NCI-H128 (cell line): ENCODE data around the gene FOXP1.

ENCODE experiments used
- DNase-seq: peaks from one replicate; lab custom pipeline; 2025; ENCODE audit not compliant: unreplicated experiment; lab: John Stamatoyannopoulos, UW

The FOXP1 gene

DNA sequence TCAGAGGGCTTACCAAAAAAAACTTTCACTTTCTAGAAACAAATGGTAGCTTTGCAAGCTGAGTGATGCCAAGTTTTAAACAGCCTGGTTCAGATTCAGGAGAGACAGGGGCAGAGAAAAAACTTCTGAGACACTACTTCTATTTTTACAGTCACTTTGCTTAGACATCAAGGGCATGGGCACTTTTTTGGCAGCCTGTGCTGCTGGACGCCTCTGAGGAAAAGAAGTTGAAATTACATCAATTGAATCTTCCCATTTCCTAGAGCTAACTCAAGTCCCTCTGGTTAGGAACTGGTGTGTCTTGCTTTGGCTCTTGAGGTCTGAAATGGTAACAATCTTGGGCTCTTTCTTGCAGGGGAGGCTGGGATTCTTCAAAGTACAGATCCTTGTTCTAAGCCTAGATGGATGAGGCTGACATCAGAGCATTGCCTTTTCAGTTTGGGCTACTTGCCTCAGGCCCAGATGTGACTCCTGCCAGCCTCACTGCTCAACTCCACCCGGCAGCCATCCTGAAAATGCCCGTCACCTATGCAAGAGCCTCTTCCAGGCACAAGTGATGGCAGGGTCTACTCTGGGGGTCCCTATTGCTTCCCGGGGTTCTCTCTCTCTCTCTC is 357.5 kb downstream of the FOXP1 start:
- DNase-seq = no peak

DNA sequence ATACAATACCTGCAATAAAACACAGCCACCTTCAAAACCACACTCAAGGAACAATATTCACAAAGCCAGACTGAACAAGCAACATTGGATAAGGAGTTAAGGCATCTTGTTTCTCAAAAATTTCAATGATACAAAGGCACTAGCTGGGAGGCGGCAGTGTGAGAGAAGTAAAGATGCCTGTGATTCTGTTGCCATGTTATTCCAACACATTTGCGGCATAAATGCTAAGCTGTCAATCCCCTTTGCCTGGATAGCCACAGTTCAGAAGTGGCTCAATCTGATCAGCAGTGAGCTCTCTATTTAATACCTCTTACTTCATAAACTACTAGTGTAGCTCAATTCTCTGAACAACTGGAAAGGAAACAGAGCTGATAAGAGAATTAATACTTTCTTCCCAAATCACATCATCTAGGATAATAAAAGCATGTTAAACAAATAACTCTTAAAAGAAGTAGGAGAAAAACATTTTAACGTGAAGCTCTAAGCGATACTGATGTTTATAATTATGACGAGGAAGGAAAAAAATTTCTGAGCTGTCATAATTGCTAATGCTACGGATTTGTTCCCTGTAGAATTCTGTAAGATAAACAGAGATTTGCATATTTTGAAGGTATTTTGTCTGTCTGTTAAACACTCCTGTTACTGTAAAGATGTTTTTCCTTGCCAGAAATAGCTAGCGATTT is 358.4 kb downstream of the FOXP1 start:
- no peak for DNase-seq

DNA sequence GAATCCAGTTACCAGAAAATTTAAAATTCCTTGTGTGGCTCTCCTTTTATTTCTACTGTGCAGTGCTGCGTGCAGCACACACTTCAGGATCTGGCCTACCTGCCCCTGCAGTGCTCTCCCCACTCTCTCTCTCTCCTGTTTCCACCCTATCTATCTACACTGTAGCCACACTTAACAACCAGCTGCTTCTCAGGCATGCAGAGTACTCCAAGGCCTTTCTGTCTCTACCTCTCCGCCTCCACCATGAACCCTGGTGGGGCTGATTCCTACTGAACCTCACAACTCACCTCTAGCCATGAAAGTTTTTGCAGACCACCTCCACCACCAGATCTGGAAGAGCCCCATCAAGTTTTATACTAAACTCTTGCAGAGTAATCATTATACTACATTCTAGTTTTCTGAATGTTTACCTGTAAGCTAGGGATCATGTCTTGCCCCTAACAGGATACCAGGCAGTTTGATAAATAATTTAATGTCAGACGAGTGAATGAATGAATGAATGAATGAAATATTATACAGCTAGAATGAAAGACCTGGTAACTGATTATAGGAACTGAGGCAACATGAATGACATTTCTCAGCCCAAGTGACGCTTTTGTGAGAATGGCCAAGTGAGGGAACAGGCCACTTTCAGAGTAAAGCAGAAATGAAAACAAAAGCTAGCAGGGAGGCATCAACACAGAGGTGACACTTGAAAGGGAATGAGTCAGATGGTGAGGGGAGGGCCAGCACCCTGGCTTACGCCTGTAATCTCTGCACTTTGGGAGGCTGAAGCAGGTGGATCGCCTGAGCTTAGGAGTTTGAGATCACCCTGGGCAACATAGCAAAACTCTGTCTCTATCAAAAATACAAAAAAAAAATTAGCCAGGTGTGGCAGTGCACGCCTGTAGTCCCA is 363.5 kb downstream of the FOXP1 start:
- DNase-seq = no peak

DNA sequence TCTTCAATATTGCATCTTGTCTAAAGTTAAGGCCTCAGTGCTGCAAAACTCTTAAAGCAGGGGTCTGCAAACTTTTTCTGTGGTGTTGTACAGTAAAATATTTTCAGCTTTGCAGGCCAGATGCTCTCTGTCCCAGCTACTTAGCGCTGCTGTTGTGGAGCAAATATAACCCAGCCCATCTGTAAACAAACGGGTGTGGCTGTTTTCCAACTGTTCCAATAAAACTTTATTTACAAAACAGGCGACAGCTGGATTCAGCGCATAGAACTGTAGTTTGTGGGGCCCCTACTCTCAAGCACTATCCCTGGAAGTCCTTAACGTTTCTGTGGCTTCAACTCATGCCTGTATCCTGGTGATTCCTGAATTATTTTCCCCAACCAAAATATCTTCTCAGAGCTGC is 365.0 kb downstream of the FOXP1 start:
- no peak for DNase-seq

DNA sequence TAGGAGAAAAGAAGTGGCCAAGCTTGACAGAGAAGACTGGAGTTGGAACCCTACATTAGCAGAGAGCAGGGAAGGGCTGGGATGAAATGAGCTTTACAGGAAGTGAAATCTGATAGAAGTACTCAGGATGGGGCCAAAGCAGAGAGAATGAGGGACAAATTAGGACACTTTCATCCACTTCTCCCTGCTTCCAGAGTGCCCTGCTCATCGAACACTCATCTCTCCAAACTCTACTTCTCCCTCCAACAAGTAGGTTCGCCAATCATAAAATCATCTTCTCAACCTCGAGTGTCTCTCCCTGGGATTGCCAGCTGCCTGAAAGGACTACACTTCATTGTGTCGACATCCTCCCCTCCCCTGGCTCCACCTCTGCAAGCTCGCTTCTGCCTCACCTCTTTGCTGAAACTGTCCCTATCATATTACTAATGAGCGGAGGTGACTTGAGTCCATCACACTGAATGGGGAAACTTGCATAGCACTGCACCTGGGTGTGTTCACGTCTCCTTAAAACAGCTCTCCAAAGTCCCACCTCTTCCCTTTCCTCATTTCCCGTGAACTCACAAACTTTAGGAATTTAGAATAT is 365.8 kb downstream of the FOXP1 start:
- DNase-seq = no peak

DNA sequence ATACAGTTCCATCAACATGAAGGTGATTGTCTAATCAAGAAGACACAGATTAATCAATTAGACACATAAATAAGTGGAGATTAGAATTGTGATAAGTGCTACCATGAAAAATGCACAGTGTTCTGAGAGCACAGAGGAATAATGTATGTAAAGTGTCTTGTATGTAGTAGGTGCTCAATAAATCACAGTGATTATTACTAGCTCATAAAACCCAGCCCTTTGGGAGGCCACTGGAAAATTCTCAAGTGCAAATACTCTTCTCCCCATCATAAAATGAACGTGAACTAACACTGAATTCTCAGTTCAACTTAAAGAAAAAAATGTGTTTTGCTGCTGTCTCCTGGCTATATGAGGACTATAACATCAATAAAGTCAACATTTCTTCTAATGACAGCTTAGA is 368.2 kb downstream of the FOXP1 start:
- DNase-seq = no peak

DNA sequence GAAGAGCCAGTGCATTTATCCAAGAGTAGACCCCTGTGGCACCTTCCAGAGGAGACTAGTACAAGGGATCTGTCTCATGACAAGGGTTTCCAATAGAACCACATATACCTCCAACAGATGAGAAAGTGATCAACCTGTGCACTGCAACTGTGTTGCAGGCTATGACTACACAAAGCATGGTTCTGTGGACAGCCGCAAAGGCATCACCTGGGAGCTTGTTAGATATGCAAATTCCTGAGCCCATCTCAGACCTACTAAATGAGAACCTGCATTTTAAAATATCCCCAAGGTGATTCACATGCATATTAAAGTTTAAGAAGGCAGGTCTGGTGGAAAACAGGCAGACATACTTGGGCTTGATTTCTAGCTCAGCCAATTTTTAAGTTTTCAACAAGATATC is 368.7 kb downstream of the FOXP1 start:
- DNase-seq = no peak

DNA sequence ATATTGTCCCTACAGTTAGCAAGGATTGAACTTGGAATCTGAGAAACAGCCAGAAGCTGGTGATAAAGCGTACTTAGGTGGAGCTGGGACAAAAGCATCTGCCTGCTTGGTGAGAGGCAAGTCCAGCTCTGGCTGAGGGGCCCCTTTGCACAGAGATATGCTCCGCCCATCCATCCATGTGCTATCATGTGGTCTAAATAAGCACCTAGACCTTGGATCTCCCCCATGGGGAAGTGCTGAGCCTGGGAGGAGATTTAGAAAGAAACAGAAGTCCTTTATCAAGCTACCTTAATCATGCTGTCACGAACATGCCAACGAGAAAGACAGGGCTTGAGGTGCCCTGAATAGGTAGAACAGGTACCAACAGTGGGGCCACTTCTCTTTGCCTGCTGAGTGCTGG is 369.5 kb downstream of the FOXP1 start:
- no peak for DNase-seq

DNA sequence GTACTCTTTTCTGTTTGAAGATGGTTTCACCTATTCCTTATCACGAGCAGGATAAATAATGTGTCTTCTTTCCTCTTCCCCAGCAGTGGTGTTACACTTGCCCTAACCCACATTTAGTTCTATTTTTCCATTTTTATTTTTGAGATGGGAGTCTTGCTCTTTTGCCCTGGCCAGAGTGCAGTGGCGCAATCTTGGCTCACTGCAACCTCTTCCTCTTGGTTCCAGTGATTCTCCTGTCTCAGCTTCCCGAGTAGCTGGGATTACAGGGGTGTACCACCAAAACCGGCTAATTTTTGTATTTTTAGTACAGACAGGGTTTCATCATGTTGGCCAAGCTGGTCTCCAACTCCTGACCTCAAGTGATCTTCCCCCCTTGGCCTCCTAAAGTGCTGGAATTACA is 372.4 kb downstream of the FOXP1 start:
- no peak for DNase-seq

DNA sequence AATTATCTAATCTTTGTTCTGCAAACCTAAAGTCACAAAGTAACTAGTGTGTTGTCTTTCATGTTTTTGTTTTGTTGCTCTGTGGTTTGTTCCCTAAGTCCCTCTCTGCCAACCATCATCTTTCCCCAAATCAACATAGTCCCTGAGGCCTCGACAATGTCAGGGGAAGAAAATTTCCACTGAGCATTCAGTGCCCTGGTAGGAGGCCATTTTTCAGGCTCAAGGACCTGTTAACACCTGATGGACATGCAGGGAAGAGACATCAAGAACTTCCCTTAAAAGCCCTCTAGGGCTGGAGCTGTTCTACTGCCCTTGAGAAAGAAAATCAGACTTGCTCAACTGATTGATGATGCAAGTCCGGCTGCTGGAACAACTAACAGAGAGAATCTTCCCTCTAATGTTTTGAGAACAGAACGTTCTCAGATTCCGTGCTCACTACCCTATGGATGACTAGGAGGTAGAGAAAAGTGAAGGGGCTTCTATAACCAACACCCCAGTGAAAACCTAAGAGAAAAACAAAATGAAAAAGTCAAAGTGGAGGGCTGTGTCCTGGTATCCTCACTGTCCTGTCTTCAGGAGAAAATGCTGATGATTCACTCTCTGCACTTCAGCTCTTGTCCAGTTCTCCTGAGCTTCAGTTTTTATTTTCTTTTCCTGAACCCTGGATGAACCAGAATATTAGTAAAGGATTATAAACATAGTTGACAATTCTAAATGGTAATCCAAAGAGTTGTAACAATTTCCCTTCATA is 373.1 kb downstream of the FOXP1 start:
- no peak for DNase-seq

DNA sequence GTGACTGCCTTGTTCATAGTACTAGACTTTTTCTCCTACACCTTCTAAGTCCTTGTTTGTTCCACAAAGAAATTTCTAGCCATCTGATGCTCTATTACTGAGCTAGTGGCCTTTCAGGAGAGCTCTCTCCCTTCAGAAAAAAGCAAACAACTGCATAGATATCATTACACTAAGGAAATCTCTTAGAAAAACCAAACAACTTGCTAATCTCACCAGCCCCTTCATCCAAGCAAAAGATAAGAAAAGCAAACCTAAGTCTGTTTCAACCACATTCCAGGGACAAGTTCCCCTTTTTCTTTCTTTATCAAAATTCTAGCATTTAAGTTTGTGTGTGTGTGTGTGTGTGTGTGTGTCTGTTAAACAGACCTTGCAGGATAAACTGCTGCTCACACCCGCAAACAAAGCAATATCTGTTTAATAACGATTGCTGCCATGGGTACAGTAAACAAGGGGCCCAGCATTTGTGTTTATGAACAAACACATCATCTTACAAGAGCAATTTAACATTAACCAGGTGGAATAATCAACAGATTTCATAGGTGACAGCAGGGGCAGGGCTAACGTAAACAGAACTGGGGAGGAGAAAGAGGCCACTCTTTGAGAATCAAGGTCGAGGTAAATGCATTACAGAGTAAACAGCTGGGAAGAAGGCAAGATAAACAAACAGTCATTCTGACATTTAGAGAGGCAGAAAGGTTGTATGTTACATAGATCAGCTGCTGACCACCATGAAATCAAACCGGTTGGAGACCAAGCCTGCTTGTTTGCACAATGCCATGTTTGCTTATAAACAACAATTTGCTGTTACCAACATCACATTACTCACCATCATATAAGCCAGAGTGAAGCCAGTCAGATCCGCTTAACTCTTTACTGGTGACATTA is 375.1 kb downstream of the FOXP1 start:
- no peak for DNase-seq

DNA sequence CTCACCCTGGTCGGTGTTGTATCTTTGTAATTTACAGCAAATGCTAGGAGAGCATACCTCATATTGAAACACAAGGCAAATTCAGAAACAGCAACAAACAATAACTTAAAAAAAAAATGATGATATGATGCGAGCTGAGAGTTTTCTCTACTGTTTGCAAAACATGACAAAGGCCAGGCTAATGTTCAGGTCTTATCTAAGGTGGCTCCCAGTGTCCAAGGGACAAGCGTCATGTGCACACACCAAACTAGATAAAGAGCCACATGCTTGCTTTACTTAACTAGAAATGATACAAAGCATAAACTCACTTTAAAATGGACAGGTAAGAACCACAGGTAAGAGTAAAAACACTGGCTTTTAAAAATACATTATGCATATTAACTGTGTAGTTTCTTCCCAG is 375.9 kb downstream of the FOXP1 start:
- no peak for DNase-seq

DNA sequence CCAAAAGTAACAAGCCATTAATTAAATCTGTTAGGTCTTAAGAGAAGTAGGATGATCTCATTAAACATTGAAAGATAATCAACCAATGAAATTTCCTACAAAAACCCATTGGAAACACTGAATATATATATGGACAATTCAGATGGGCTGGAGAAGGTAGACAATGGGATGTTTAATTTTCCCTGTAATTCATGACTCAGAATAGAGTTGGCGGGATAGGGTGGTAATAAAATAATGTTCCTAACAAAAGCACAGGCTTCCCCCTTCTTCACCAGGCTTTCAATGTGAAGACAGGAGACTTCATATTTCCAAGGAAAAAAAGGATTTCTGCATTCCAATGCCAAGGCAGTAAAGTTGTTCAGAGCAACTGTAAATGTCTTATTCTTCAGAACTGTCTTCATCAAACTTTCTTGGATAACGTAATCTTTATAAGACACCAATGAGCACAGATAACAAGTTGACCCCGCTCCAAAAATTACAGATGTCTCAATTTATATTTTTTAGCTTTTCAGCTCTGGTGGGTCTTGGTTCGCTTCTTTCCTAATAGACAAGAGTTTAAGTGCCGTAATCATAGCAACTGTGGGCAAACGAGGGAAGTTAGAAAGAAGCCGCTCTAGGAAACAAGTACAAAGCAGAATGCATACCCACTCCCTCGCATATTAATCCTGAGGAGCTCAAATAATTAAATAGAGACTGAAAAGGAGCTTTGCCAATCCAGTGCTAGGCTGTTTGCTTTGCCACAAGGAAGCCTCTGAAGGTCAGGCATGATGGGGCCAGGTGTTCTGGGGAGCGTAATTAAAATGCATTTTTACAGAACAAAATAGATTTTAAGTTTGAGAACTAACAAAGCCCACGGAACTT is 377.0 kb downstream of the FOXP1 start:
- no peak for DNase-seq

DNA sequence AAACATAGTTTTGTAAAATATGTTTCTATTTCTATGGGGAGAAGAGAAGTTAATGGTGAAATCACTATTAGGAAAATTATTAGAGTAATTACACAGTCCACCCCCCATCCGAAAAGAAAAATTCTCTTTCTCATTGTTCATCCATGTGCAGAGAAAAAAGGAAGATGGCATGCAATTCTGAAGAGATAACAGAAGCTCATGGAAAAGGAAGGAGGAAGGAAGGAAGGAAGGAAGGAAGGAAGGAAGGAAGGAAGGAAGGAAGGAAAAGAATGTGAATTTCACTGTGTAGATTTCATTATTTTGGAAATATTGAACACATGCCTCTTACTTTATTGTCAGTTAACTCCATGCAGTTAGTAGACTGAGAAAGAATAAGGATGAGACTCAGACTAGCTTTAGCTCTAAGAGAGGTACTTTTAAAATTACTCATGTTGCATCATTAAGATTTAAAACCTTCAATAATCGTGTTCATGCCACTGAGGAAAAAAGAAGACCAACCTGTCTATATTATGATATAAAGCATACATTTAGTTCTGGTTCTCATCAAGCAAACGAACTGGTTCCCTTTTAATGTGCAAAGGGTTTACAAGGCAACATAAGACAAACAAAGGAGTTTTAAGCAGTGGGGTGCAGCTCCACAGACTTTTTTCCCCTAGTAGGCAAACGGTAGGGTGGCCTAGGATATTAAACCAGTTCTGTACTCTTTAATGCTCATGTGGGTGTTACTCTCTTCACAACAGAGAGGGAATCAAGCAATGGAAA is 379.6 kb downstream of the FOXP1 start:
- no peak for DNase-seq

DNA sequence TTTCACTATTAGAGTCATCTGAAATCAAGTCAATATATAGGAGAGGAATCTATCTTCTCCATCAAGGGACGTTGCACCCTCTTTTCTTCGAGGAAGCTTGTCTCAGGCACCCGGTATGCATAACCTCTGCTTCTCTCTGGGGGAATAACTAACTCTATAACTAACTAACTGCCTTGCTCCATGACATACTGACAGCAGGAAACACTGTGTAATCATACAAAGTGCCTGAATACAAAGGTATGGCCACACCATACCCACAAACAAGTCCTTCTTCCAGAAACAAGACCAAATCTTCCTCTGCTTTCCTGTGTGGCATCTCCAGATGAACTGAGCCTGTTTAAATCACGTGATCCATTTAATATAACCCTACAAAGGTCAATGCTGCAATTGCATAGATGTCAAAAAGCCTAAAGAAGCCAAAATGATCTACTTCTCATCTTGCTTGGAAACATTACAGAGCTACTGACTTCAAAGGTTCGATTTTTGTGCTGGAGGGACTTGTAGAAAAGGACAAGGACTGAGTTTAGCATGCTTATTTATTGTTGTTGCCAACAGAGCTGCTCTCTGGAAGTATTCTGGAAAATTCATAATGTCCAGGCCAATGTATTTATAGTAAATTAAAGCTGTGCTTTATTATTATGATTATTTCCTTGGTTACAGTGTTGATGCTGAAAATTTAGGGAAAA is 380.5 kb downstream of the FOXP1 start:
- no peak for DNase-seq

DNA sequence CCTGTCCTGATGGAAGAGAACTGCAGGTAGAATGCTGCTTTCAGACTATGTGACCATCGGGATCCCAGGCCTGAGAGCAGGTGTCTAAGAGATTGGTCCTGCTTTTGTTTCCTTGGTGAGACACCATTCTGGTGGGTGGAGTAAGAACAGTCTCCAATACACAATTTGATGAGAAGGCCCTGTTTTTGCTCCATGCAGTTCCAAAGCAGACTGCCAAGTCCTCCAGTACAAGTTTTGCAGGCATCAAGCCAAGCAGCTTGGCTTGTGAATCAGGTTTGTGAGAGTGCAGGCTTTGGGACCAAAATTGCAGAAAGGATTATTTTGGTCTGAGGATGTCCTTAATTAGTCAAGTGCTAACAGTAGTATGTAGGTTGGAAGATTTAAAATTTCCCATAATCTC is 381.6 kb downstream of the FOXP1 start:
- no peak for DNase-seq

DNA sequence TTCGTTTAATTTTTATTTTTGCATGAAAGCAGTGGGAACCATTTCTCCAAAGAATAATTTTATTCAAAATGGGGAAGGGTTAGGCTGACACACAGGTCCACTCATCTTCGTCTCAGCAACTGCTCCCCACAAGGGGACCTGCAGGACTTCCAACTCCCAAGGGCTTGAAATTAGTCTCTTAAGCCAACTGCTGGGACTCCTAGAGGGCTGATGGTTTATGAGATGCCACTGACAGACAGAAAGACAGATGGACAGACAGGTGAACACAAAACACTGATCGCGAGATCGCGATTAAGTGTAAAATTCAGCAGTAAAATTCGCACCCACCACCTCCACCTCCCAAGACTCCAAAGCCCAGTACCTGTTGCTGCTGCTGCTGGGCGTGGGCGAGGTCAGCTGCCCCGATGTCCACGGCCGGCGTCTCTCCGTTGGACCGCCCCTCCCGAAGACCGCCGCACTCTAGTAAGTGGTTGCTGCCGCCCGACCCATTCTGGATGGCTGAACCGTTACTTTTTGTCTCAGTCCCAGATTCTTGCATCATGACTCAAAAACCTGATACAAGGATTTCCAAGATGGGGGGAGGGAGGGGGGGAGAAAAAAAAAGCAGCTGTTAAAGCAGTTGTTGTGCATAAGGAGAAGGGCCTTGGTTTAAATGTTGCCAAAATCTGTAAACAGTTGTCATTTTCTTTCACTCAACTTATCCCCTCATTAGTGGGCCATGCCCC is 385.5 kb downstream of the FOXP1 start:
- no peak for DNase-seq
